Kidney tubule cell (primary cell): ENCODE measurements around the gene MAT2A.
"Not testable (repeated sequence)": the region's sequence is repeated elsewhere in the genome, so short reads cannot be mapped to it uniquely, and the experiment has no call there.

Experiments used
- DNase-seq: peaks from one replicate; pipeline ENCODE4 v3.0.0-alpha.2; 2018; ENCODE audit warnings: low spot score

MAT2A gene

DNA sequence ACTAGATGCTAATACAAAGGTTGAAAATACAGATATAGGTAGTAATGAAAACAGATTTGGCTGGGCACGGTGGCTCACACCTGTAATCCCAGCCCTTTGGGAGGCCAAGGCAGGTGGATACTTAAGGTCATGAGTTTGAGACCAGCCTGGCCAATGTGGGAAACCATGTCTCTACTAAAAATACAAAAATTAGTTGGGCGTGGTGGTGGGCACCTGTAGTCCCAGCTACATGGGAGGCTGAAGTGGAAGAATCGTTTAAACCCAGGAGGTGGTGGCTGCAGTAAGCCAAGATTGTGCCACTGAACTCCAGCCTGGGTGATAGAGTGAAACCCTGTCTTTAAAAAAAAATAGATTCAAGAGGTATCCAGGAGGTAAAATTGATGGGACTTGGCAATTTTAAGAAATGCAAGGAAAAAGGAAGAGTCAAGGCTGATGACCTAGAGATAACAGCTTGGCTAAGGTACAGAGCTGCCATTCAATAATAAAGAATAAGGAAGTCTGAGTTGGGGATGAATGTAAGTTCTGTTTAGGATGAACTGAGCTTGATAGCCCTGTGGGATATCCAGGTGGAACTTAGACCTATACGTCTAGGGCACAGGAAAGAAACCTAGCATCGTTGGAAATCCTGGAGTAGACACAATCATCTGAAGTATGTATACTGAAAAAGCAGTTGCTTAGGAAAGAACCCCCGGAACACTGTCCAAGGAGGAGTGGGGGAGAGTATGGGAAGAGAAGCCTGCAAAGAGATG, 9.1 kb downstream of the MAT2A start:
- DNase-seq: no peak

DNA sequence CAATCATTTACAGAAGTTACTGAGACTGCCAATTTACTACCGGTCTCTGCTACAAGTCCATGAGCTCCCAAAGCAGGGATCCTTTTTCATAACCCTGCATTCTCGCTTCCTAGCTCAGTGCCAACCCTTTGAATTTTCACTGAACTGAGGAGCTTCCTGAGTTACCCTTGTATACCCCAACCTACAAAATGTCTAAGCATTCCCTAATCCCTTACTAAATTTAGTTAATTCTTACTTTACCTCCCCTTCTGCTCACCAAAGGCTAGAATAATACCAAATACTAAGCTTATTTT, 9.6 kb downstream of the MAT2A start:
- DNase-seq: no peak

DNA sequence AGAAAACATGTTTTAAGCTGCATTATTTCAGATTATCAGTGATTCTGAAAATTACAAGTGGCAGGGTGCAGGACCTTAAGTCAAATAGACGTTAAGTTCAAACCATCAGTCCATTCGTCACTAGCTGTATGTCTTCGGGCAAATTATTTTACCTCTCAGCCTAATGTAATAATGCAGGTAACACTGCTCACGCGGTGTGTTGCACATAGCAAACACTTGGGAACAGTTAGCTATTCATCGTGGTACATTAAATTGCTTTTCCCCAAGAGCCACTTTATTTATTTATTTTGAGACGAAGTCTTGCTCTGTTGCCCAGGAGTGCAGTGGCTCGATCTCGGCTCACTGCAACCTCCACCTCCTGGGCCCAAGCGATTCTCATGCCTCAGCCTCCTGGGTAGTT, 10.1 kb downstream of the MAT2A start:
- no peak for DNase-seq

DNA sequence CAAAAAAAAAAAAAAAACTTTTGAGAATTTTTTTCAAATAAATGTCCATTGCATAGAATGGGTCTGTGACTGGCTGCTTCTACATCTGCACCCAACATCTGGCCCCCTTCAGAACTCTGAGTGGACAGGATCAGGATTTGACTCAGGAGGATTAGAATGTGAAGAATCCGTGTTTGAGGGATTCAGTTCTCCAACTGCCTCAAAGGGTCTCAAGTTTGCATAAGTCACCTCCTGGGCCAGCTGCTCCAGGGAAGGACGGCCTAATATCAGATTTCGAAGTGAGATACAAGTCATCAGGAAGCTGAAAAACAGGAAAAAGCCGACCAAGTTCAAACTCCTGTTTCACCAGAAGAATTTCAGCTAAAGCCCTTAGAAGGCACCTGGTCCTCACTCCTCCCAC, 10.9 kb downstream of the MAT2A start:
- peak; percentile 28 for DNase-seq

DNA sequence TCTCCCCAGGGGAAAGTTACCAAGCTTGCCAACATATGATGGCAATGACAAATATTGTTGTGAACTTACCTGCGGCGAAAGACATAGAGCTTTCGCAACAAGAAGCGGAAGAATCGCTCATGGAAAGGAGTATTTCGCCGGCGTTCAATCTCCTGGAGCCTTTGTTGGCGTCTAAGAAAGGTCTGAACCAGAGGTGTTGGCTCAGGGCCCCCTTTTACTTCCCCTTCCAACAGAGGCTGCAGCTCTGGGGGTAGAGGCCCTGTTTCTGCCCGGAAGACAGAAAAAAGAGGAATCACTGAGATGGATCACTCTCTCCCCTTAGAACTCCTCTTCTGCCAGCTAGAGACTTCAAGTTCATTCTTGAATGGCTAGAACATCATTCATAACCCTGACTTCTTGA, 11.5 kb downstream of the MAT2A start:
- DNase-seq: no peak

DNA sequence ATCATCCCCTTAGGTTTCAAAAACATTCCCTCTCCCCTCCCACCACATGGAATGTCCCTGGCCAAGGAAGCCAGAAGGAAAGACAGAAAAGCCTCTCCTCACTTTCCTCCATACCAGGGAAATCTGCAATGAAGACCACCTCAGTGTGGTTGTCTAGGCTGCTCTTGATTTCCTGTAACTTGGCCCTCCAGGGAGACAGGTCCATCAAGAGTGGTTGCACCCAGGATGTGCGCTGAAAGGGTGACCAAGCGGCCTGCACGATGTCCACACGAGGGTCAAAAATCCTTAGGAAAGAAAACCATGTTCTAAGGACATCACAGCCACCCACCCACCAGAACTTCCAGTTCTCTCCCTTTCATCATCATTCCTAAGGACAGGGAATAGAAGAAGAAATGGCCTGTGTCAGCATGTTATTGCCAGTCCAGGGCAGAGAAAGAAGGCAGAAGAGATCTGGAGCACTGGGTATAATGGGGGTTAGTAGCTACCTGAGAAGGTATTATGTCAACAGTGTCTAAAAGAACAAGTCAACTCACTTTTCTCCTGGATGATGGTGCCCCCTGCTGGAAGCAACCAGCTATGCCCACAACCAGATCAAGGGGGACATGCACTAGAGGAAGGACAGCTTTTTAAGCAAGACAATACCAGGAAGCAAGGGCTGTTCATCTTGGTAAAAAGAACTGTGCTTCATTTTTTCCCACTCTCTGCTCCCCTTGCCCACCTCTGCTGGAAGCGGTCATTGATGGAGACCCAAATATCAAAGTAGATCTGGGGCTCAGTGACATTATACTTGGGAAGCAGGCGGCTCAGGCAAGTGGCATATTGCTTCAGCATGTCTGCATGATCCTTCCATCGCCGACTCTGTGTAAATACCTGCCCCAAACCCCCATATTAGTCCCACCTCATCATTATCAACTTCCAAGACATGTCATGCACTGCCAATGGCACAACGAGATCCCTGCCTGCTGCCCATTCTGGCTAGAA, 13.0 kb downstream of the MAT2A start:
- DNase-seq: peak; percentile 82

DNA sequence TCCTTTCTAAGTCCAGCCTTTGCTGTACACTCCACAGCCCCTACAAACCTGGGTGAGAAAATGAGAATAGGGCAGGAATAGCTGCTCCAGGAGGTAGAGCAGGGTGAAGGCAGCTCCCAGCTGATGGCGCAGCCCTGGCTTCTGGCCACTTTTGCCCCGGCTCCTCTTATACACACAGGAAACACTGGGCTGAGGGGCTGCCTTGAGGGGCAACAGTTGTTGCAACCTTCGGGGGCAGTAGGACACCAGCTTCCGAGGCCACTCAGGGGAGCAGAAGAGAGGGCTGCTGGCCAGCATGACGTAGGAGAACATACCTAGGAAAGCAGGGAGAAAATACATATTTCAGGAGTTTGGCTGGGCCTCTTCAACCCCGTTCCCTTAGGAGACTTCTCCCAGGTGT, 14.2 kb downstream of the MAT2A start:
- no peak for DNase-seq

DNA sequence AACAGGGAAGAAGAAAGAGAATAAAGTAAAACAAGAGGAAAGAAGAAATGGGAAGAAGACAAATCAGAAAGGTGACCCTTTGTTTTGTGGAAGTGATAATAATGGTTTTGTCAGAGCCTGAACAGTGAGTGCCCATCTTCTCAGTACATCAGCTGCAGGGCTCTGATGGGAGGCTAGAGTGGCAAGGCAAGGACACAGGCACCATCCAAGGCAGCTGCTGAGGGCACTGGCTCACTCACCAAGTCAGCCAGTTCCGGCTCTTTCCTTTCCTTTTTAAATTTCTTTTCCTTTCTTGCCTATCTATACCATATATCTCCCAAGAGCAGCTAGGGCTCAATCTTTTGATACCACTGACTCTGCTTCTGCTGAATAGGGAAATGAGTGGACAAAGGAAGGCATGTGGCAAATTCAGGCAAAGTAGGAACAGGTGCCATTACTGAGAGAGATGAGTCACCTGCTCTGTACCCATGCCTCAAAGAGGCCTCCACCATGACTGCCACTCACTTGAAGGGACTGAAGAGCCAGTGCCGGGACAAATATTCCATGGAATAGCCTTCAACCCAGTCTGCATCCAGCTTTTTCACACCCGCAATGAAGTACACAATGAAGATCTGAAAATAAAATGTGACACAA, 16.1 kb downstream of the MAT2A start:
- no peak for DNase-seq

DNA sequence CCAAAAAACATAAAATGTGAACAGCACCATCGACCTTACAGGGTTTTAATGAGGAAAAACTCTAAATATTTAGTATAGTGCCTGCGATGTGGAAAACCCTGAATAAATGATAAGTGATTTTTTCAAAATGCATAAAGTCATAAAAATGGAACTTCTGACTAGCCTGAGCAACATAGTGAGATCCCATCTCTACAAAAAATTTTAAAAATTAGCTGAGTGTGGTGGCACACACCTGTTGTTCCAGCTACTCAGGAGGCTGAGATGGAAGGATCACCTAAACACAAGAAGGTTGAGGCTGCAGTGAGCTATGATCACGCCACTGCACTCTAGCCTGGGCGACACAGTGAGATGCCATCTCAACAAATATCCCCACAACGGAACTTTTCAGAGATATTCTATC, 18.2 kb downstream of the MAT2A start:
- DNase-seq: no peak

DNA sequence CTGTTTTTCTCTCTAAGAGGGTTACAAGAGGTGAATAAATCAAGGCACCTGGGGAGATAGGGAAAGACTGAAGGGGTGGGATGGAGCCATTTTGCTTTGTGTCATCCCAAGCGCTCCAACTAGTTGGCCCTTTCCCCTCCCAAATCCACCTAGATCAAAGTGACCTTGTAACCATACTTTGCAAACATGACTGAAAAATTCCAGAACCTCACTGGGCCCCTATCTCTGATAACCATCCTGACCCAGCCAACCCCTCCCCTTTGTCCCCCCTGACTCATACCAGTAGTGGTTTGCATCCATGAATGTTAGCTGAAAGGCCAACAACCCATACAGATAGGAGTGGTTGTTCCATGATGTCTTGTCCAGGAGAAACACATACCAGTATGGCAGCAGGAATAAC, 19.2 kb downstream of the MAT2A start:
- DNase-seq: no peak

DNA sequence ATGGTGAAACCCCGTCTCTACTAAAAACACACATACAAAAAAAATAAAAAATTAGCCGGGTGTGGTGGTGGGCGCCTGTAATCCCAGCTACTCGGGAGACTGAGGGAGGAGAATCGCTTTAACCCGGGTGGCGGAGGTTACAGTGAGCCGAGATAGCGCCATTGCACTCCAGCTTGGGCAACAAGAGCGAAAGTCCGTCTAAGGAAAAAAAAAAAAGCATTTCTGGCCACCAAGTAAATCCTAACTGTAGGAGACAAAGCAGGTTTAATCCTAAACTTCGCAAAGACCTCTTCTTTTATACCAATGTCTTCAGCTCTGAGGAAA, 21.4 kb downstream of the MAT2A start:
- DNase-seq: not testable (repeated sequence)

DNA sequence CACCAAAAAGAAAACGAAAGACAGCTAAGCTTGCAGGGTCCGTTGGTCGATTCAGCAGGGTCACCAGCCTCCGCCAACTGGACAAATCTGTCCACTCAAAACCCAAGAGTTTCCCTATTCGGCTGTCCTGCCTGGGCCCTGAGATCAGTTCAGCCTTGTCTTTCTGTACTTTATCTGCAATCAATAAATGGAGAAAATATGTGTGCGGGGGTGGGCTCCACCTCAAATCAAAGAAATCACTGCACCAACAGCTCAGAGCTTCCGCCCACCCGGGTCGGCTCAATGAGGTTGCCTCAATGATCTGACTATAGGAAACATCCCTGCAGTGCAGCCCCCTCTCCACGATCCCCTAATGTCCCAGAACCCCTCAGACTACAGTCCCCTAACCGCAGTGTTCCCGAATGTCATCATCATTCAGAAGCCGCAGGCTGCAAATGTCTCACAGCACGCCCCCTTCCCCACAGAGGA, 21.9 kb downstream of the MAT2A start:
- no peak for DNase-seq

DNA sequence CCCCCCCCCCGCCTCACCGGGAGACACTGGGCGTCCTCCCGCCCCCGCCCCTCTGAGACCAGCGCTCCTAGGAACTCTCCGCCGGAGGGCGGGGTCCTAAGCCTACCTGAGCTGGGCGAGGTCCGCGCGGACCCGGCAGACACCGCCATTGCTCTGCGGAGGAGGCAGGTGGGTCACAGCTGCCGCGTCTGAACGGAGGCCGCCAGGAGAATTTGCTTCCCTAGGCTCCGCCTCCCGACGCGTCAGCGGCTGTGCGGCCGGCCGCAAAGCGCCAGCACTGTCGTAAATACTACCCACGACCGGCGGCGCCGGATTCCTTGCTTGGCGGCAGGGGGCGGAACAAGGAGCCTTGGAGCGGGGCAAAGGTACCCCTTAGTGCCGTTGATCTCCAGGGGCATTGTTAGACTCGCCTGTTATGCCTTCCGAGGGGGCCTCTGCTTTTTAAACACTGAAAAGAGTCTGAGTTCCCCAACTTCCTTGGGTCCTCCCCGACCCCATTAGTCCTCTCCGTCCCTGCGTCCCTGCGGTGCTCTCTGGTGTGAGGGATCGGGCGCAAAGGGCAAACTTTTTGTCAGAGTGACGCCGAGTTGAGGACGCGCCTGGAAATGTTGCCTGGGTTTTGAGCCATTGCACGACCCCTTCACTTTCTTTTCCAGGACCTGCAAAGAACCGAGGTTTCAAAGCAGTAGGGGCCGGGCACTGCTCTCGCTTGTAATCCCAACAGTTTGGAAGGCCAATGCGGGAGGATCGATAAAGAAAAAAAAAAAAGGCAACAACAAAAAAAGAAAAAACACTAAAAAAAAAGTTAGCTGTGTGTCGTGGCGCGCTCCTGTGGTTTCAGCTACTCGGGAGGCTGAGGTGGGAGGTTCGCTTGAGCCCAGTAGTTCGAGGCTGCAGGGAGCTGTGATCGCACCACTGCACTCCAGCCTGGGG, 22.6 kb downstream of the MAT2A start, which contains the start of gene GGCX:
GGCX (minus strand) TSS at position 214 of the 933 bp plus-strand sequence; CDS start at position 149, 65 bp downstream.
- DNase-seq: peak; percentile 95

DNA sequence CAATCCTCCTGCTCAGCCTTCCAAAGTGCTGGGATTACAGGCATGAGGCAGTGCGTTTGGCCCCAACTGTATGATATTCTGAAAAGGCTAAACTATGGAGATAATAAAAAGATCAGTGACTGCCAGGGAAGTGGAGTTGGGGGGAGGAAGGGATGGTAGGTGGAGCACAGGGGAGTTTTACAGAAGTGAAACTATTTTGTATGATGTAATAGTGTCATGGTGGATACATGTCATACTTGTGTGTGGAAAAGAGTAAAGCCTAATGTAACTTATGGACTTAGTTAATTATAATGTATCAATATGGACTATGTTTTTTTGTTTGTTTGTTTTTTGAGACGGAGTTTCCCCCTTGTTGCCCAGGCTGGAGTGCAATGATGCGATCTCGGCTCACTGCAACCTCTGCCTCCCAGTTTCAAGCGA, 25.2 kb downstream of the MAT2A start:
- DNase-seq: no peak

DNA sequence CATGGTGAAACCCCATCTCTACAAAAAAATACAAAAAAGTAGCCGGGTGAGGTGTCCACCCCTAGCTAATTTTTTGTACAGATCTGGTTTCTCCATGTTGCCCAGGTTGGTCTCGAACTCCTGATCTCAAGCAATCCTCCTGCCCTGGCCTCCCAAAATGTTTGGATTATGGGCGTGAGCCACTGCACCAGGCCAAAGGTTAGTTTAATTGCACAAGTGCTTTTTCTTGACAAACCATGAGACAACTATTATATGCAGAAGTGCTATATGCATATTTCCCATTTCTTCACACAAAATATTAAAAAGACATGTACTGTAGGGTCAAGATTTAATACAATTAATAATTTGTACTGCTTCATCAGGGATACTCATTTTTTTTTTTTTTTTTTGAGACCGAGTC, 27.3 kb downstream of the MAT2A start:
- no peak for DNase-seq

DNA sequence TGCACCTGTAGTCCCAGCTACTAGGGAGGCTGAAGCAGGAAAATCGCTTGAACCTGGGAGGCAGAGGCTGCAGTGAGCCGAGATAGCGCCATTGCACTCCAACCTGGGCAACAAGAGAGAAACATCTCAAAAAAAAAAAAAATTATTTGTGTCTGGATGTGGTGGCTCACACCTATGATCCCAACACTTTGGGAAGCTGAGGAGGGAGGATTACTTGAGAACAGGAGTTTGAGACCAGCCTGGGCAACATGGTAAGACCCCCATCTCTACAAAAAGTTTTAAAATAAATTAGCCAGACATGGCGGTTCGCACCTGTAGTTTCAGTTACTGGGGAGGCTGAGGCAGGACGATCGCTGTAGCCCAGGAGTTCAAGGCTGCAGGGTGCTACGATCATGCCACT, 36.8 kb downstream of the MAT2A start:
- no peak for DNase-seq

DNA sequence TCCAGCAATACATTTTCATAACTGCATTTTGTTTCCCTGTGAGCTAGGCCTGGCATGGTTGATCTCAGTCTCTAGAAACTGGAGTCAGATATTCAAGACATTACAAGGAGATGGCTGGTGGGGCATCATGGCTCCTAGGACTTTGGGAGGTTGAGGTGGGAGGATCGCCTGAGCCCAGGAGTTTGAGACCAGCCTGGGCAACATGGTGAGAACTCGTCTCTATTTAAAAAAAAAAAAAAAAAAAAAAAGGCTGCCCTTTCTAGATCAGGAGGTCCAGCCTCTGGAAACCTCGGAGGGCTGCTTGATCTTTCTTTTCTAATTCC, 38.1 kb downstream of the MAT2A start:
- no peak for DNase-seq

DNA sequence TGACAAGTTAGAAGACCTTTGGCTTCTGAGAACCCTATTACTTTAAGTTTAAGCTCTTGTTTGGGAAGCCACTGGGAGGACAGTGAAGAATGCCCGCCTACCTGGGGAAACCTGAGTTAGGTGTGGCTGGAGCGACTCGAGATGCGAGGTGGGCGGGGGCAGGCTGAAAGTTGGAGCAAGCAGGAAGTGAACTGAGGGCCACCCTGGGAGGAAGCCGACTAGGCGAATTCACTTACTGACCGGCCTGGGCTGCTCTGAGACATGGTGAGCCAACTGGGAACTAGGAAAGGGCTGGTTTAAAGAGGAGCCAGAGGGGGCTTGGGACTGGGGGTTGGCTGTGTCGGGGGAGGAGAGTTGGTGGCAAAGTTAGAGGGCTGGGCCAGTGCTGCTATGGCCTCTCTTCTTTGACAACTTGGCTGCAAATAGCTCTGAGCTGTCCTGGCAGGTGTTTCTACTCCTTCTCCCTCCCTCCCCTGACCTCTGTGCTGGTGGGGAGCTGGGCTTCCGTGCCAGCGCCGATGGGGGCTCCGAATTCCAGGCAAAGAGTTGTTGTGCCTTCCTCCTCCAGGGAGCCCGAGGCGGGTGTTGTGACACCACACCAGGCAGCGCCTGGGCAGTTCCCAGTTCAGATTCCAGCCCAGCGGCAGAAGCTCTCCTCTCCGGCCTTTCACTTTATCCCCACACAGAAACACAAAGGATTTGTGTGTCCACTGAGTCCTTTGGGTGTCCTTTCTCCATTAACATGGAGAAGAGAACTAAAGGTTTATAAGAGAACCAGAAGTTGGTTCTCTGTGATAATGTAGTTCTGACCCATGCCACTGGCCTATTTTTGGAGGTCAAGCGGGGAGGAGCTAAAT, 38.6 kb downstream of the MAT2A start, which contains the start of gene VAMP8:
VAMP8 (plus strand) TSS at position 201 of the 857 bp plus-strand sequence; CDS start at position 262, 61 bp downstream.
- DNase-seq: peak; percentile 81

DNA sequence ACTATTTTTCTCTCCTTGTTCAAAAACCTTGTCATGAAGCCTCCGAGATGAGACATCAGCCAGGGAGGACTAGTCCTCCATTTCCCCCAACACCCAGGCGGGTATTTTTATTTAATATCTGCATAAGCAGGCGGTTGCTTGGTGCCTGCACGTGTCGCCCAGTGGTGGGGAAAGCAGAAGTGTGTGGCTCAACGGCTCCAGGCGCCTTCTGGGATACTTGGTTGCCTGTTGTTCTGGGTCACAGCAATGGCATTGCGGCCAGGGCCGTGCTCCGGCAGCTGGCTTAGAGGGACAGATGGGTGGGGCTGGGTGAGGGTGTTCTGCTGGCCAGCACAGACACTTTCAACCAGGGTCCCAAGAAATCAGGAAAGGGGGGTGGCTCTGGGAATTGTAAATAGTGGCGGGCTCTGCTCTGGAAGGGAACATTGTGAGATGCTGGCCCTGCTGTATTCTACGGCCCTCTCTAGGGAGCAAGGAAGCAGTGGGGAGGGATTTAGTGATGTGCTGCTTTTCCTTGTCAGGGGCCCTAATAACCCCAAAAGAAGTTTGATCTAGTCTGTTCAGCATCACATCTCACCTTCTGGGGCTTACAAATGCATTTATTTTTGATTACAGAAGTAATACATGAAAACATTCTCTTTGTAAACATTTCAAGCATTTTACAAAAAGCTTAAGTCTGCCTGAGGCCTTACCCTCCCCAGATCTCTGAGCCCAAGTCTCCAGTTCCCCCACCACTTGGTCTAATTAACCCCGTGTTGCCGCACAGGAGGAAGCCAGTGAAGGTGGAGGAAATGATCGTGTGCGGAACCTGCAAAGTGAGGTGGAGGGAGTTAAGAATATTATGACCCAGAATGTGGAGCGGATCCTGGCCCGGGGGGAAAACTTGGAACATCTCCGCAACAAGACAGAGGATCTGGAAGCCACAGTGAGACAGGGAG, 39.5 kb downstream of the MAT2A start:
- peak; percentile 44 for DNase-seq
